ENCODE measurements around the gene NOVA1.

NOVA1 gene

GRCh38 chr14:26594148-26594547 lies 3.7 kb downstream of the NOVA1 start:
- no peaks in the 10 kb centered on the region for H3K27me3 ChIP-seq (ENCODE audit: control insufficient read depth, insufficient read depth, low read length, poor library complexity, severe bottlenecking)
- peaks cover 8% of the 10 kb centered on the region for H3K4me1 ChIP-seq (ENCODE audit: control insufficient read depth, insufficient read depth, low read length)
- peak overlapping the region; percentile 8 for H3K4me3 ChIP-seq (ENCODE audit: insufficient read depth, low read depth, low read length)
- 25% methylated on average over 1 of the region's 2 CpGs; no CpG with 5 or more reads in 1 of the 2 experiments for WGBS, 2 experiments
- H3K36me3 ChIP-seq (ENCODE audit: control insufficient read depth, insufficient read depth, low read length), result no peaks in the 10 kb centered on the region
- H3K9me3 ChIP-seq (ENCODE audit: control insufficient read depth, low read length), result no peaks in the 10 kb centered on the region
- no peak overlapping the region for H3K27ac ChIP-seq (ENCODE audit: insufficient read depth, low read depth, low read length, poor library complexity, severe bottlenecking)

GRCh38 chr14:26593357-26593756 lies 4.5 kb downstream of the NOVA1 start:
- WGBS, 2 experiments, result 92% methylated on average over 4 of the region's 4 CpGs
- Histone ChIP-seq H3K27ac (ENCODE audit: insufficient read depth, low read depth, low read length, poor library complexity, severe bottlenecking) (no peak overlapping the region), H3K4me3 (ENCODE audit: insufficient read depth, low read depth, low read length) (no peak overlapping the region), H3K27me3 (ENCODE audit: control insufficient read depth, insufficient read depth, low read length, poor library complexity, severe bottlenecking) (no peaks in the 10 kb centered on the region), H3K4me1 (ENCODE audit: control insufficient read depth, insufficient read depth, low read length) (peaks cover 8% of the 10 kb centered on the region), H3K9me3 (ENCODE audit: control insufficient read depth, low read length) (no peaks in the 10 kb centered on the region), H3K36me3 (ENCODE audit: control insufficient read depth, insufficient read depth, low read length) (no peaks in the 10 kb centered on the region)

DNA sequence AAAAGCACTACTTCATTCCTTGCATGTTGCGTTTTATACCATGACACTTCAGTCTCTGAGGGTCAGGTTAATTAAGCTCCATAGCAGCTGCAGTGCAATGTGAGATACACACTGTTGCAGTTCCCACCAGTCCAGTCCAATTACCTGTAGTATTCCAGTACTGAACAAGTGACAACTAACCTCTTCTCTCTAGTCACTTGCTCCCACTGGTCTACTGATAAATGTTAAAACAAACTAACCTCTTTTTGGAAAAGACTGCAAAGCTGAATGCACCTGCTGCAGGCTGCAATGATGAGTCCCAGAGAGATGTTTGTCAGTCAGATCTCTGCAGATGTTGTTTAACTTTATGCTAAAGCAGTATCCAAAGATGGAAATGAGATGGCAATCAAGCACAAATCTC lies 7.9 kb downstream of the NOVA1 start:
- H3K27ac ChIP-seq (ENCODE audit: insufficient read depth, low read depth, low read length, poor library complexity, severe bottlenecking), result no peak overlapping the region
- H3K4me1 ChIP-seq (ENCODE audit: control insufficient read depth, insufficient read depth, low read length), result peaks cover 18% of the 10 kb centered on the region
- WGBS, 2 experiments, result 93 to 98% methylated on average over 1 of the region's 1 CpG
- no peak overlapping the region for H3K4me3 ChIP-seq (ENCODE audit: insufficient read depth, low read depth, low read length)
- no peaks in the 10 kb centered on the region for H3K27me3 ChIP-seq (ENCODE audit: control insufficient read depth, insufficient read depth, low read length, poor library complexity, severe bottlenecking)
- no peaks in the 10 kb centered on the region for H3K9me3 ChIP-seq (ENCODE audit: control insufficient read depth, low read length)
- no peaks in the 10 kb centered on the region for H3K36me3 ChIP-seq (ENCODE audit: control insufficient read depth, insufficient read depth, low read length)

DNA sequence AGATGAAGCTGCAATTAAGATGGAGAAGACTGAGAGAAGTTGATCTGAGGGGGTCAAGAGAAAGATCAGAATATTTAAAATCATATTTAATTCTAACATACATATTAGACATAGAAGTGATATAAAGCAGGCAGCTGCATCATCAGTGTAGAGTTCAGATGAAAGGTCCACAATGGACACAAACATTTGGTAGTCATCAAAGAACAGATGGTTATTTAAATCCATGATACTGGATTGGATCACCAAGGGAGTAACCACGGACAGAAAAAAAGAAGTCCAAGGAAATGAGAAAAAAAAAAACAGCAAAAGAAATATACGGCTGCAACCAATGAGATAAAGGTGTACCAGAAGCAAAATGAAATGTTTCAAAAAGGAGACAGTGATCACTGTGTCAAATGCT lies 20.1 kb downstream of the NOVA1 start:
- Histone ChIP-seq H3K9me3 (ENCODE audit: control insufficient read depth, low read length) (no peaks in the 10 kb centered on the region), H3K27ac (ENCODE audit: insufficient read depth, low read depth, low read length, poor library complexity, severe bottlenecking) (no peak overlapping the region), H3K27me3 (ENCODE audit: control insufficient read depth, insufficient read depth, low read length, poor library complexity, severe bottlenecking) (no peaks in the 10 kb centered on the region), H3K4me1 (ENCODE audit: control insufficient read depth, insufficient read depth, low read length) (no peaks in the 10 kb centered on the region), H3K36me3 (ENCODE audit: control insufficient read depth, insufficient read depth, low read length) (no peaks in the 10 kb centered on the region), H3K4me3 (ENCODE audit: insufficient read depth, low read depth, low read length) (no peak overlapping the region)
- WGBS, 2 experiments, result 90 to 94% methylated on average over 2 of the region's 2 CpGs

- no peaks in the 10 kb centered on the region for H3K36me3 ChIP-seq (ENCODE audit: control insufficient read depth, insufficient read depth, low read length)
- no peaks in the 10 kb centered on the region for H3K27me3 ChIP-seq (ENCODE audit: control insufficient read depth, insufficient read depth, low read length, poor library complexity, severe bottlenecking)
- H3K4me1 ChIP-seq (ENCODE audit: control insufficient read depth, insufficient read depth, low read length), result no peaks in the 10 kb centered on the region
- H3K4me3 ChIP-seq (ENCODE audit: insufficient read depth, low read depth, low read length), result no peak overlapping the region
- H3K27ac ChIP-seq (ENCODE audit: insufficient read depth, low read depth, low read length, poor library complexity, severe bottlenecking), result no peak overlapping the region
- 40 to 50% methylated on average over 1 of the region's 1 CpG for WGBS, 2 experiments
- H3K9me3 ChIP-seq (ENCODE audit: control insufficient read depth, low read length), result no peaks in the 10 kb centered on the region
Measured at GRCh38 chr14:26554069-26554772, 43.6 kb downstream of the NOVA1 start.

GRCh38 chr14:26549571-26549970 lies 48.3 kb downstream of the NOVA1 start:
- H3K27me3 ChIP-seq (ENCODE audit: control insufficient read depth, insufficient read depth, low read length, poor library complexity, severe bottlenecking), result no peaks in the 10 kb centered on the region
- 100% methylated on average over 3 of the region's 3 CpGs for WGBS, 2 experiments
- no peaks in the 10 kb centered on the region for H3K4me1 ChIP-seq (ENCODE audit: control insufficient read depth, insufficient read depth, low read length)
- no peak overlapping the region for H3K4me3 ChIP-seq (ENCODE audit: insufficient read depth, low read depth, low read length)
- no peak overlapping the region for H3K27ac ChIP-seq (ENCODE audit: insufficient read depth, low read depth, low read length, poor library complexity, severe bottlenecking)
- H3K36me3 ChIP-seq (ENCODE audit: control insufficient read depth, insufficient read depth, low read length), result no peaks in the 10 kb centered on the region
- no peaks in the 10 kb centered on the region for H3K9me3 ChIP-seq (ENCODE audit: control insufficient read depth, low read length)

- Histone ChIP-seq H3K27ac (ENCODE audit: insufficient read depth, low read depth, low read length, poor library complexity, severe bottlenecking) (no peak overlapping the region), H3K27me3 (ENCODE audit: control insufficient read depth, insufficient read depth, low read length, poor library complexity, severe bottlenecking) (no peaks in the 10 kb centered on the region), H3K9me3 (ENCODE audit: control insufficient read depth, low read length) (no peaks in the 10 kb centered on the region), H3K4me3 (ENCODE audit: insufficient read depth, low read depth, low read length) (no peak overlapping the region), H3K4me1 (ENCODE audit: control insufficient read depth, insufficient read depth, low read length) (no peaks in the 10 kb centered on the region), H3K36me3 (ENCODE audit: control insufficient read depth, insufficient read depth, low read length) (no peaks in the 10 kb centered on the region)
Measured at GRCh38 chr14:26548406-26548805, 49.4 kb downstream of the NOVA1 start.

DNA sequence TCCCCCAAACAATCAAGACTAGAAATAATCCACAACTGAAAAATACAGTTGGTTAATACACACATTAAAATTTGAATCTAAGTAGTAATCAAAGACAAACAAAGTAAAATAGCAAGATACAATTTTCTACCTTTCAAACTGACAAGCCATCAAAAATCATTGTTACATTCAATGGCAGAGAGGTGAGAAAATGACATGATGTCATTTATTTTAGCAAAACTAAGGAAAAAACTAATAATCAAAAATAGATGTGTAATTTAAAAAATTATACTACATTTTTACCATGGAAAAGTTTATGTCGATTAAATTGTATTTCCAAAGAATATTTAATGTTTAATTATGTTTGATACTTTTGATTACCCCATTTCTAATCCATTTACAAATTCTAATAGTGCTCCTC lies 59.7 kb downstream of the NOVA1 start:
- no peak overlapping the region for H3K4me3 ChIP-seq (ENCODE audit: insufficient read depth, low read depth, low read length)
- no peaks in the 10 kb centered on the region for H3K36me3 ChIP-seq (ENCODE audit: control insufficient read depth, insufficient read depth, low read length)
- no peak overlapping the region for H3K27ac ChIP-seq (ENCODE audit: insufficient read depth, low read depth, low read length, poor library complexity, severe bottlenecking)
- no peaks in the 10 kb centered on the region for H3K4me1 ChIP-seq (ENCODE audit: control insufficient read depth, insufficient read depth, low read length)
- H3K27me3 ChIP-seq (ENCODE audit: control insufficient read depth, insufficient read depth, low read length, poor library complexity, severe bottlenecking), result no peaks in the 10 kb centered on the region
- WGBS, 2 experiments, result no CpG with 5 or more reads among the region's 1 CpG
- H3K9me3 ChIP-seq (ENCODE audit: control insufficient read depth, low read length), result no peaks in the 10 kb centered on the region

DNA sequence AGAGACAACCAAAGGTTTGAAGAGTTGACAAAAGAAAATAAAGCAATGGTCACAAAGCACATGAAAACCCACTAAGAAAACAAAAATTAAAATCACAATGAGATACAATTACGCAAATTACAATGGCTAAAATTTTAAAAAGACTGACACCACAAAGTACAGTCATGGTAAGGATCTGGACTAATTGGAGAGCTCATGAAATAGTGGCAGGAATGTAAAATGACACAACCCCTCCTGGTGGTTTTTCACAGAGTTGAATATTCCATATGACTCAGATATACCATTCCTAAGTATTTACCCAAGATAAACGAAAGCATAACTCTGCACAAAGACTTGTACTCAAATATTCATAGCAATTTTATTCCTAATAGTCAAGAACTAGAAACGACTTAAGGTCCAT lies 65.9 kb downstream of the NOVA1 start:
- Histone ChIP-seq H3K36me3 (ENCODE audit: control insufficient read depth, insufficient read depth, low read length) (no peaks in the 10 kb centered on the region), H3K4me1 (ENCODE audit: control insufficient read depth, insufficient read depth, low read length) (no peaks in the 10 kb centered on the region), H3K27me3 (ENCODE audit: control insufficient read depth, insufficient read depth, low read length, poor library complexity, severe bottlenecking) (no peaks in the 10 kb centered on the region), H3K4me3 (ENCODE audit: insufficient read depth, low read depth, low read length) (no peak overlapping the region), H3K9me3 (ENCODE audit: control insufficient read depth, low read length) (no peaks in the 10 kb centered on the region), H3K27ac (ENCODE audit: insufficient read depth, low read depth, low read length, poor library complexity, severe bottlenecking) (no peak overlapping the region)
- WGBS, 2 experiments, result 88 to 91% methylated on average over 2 to 3 of the region's 3 CpGs

GRCh38 chr14:26528415-26529182 lies 69.2 kb downstream of the NOVA1 start:
- Histone ChIP-seq H3K27me3 (ENCODE audit: control insufficient read depth, insufficient read depth, low read length, poor library complexity, severe bottlenecking) (no peaks in the 10 kb centered on the region), H3K27ac (ENCODE audit: insufficient read depth, low read depth, low read length, poor library complexity, severe bottlenecking) (no peak overlapping the region), H3K36me3 (ENCODE audit: control insufficient read depth, insufficient read depth, low read length) (no peaks in the 10 kb centered on the region), H3K4me3 (ENCODE audit: insufficient read depth, low read depth, low read length) (no peak overlapping the region), H3K9me3 (ENCODE audit: control insufficient read depth, low read length) (no peaks in the 10 kb centered on the region), H3K4me1 (ENCODE audit: control insufficient read depth, insufficient read depth, low read length) (no peaks in the 10 kb centered on the region)
- 92 to 97% methylated on average over 6 to 7 of the region's 7 CpGs for WGBS, 2 experiments

All from ectodermal cell (in vitro differentiated cells).